Activated CD8-positive, alpha-beta memory T cell treated with anti-CD3 and anti-CD28 coated beads, Interleukin-2, amount 50 U/mL, for 1 hour (primary cell): ENCODE measurements around the gene CAMK2B.
"Not testable (repeated sequence)": the region's sequence is repeated elsewhere in the genome, so short reads cannot be mapped to it uniquely, and the experiment has no call there.

ENCODE experiments used
- DNase-seq: peaks from one replicate; pipeline ENCODE4 v3.0.0-alpha.2; 2020; ENCODE audit errors: extremely low read depth

CAMK2B gene

GRCh38 chr7:44193011-44193802, 132.2 kb downstream of the CAMK2B start:
- no peak for DNase-seq

- no peak for DNase-seq
These were observed 134.2 kb downstream of the CAMK2B start for GRCh38 chr7:44191171-44191570.

- DNase-seq: no peak
These were observed 135.2 kb downstream of the CAMK2B start for GRCh38 chr7:44189993-44190872.

GRCh38 chr7:44189286-44189992, 136.0 kb downstream of the CAMK2B start, which contains the start of gene GCK:
TSS of gene GCK (minus strand) at chr7:44189439. CDS start at chr7:44188953, 486 bp downstream.
- DNase-seq: no peak

- no peak for DNase-seq
These were observed 136.7 kb downstream of the CAMK2B start for GRCh38 chr7:44188480-44189225.

- no peak for DNase-seq
These were observed 137.6 kb downstream of the CAMK2B start for GRCh38 chr7:44187636-44188416.

GRCh38 chr7:44186736-44187135, 138.7 kb downstream of the CAMK2B start:
- DNase-seq: no peak

GRCh38 chr7:44185729-44186128, 139.7 kb downstream of the CAMK2B start:
- DNase-seq: no peak

GRCh38 chr7:44184873-44185446, 140.4 kb downstream of the CAMK2B start:
- DNase-seq: no peak

- no peak for DNase-seq
These were observed 141.1 kb downstream of the CAMK2B start for GRCh38 chr7:44184206-44184872.

- no peak for DNase-seq
These were observed 142.0 kb downstream of the CAMK2B start for GRCh38 chr7:44183386-44183785.

- DNase-seq: no peak
These were observed 142.6 kb downstream of the CAMK2B start for GRCh38 chr7:44182827-44183226.

GRCh38 chr7:44180631-44181030, 144.8 kb downstream of the CAMK2B start:
- DNase-seq: no peak

GRCh38 chr7:44177570-44178131, 147.7 kb downstream of the CAMK2B start:
- no peak for DNase-seq

- DNase-seq: no peak
These were observed 148.9 kb downstream of the CAMK2B start for GRCh38 chr7:44176486-44176885.

- DNase-seq: no peak
These were observed 149.7 kb downstream of the CAMK2B start for GRCh38 chr7:44175730-44176129.

- not testable (repeated sequence) for DNase-seq
These were observed 150.8 kb downstream of the CAMK2B start for GRCh38 chr7:44174694-44174948.

GRCh38 chr7:44173911-44174693, 151.3 kb downstream of the CAMK2B start:
- no peak for DNase-seq
